Activated CD8-positive, alpha-beta memory T cell treated with anti-CD3 and anti-CD28 coated beads for 1 hour (primary cell): ENCODE measurements around the gene PDLIM7.
A peak's percentile ranks its signal among the peaks of the same experiment; 100 is the strongest.
"Not testable (repeated sequence)": the region's sequence is repeated elsewhere in the genome, so short reads cannot be mapped to it uniquely, and the experiment has no call there.

Experiments used
- DNase-seq, 2 donors: peaks; one replicate each; pipeline ENCODE4 v3.0.0-alpha.2; 2020; ENCODE audit warnings: low read depth in 1 of 2; ENCODE audit errors: extremely low read depth in 1 of 2

PDLIM7 gene

GRCh38 chr5:177497292-177498012, at the start of gene PDLIM7:
Gene PDLIM7, minus strand, starts transcription at chr5:177497604. Its CDS starts 1,092 bp downstream, at chr5:177496512.
- peak; percentile 82 to 91 for DNase-seq

DNA sequence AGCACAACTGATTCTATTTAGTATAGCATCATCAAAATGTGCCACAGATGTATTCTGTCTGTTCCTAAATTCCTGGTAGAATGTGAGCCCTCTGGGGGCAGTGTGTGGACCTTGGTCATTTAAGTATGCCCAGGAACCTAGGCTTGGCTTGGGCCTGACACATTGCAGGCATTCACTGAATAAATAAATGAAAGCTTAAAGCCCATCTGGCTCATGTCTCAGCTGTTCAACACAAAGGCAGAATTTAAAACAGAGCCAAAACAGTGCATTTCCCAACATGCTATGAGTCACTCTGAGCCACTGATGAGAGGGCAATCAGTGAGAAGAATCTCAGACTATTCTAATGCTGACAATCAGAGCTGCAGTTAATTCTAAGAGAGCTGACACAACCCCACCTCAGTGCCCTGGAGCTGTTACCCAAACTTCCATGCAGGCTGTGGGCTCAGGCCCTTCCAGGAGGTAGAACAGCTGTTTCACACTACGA, 48.9 kb upstream of the PDLIM7 start:
- DNase-seq: no peak

DNA sequence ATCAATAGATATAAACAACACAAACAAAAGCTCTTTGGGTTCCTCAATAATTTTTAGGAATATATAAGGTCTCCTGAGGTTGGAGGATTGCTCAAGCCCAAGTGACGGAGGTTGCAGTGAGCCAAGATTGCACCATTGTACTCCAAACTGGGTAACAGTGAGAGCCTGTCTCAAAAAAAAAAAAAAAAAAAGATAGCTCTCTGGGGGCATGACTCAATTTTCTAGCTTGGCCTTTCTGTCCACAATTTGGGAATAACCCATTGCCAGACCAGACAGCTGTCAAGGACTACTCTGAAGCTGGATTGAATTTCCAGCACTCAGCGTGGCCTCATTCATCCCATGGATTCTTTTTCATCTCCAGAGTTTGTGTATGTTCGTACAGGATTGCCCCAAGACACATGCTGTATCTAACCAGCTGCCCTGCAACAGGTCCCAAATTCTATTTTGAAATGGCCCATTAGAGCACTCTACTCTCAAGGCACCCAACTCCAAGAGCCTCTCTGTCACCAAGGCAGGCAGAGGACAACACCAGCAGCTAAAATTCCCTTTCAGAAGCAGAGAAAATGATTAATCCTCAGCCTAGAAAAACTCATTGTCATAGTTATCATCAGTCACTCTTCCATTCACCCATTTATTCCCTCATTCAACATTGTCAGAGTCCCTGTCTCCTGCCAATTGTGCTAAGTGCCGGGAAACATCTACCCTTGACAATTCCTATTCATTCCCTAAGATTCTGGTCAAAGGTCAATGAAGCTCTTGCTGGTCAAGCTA, 48.3 kb upstream of the PDLIM7 start:
- no peak for DNase-seq

DNA sequence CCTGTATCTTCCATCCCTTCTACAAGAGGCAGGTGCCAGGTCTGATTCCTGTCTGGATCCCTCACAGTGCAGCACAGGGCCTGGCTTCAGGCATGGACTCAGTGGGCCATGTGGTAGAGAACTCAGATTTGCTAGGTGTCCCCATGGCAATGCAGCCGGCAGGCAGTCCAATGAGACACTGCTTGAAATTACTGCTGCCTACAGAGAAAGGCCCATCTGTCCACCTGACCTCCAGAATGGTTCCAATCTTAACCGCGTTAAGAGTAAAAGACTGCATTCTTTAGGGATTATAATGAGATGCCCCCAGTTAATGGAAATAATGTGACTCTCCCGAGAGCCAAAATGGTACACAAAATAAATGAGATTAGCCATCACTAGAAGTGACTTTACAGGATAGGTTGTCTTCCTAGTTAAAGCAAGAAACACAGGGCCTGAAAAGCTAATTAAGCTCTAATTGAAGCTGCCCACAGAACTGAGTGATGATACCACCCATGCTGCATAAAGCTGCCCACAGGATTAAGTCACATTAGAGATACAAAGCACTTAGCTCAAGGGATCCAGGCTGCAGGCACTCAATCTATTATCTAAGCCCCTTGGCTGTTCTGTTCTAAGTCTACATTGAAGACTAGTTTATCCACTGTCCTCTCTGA, 45.5 kb upstream of the PDLIM7 start:
- no peak for DNase-seq

DNA sequence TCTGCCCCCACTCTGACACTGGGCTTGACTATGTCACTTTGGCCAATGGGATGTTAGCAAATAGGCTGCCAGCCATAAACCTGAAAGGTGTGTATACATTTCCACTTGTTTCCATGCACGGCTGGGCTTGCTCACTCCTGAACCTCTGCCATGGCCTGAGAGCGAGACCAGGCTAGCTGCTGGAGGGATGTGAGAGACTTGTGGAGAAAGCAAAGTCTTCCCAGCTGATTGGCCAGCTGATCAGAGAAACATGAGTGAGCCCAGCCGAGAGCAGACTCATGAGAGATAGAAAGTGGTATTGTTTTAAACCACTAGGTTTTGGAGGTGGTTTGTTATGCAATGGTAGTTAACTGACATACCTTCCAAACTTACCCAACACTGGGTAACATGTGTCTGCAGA, 43.0 kb upstream of the PDLIM7 start:
- DNase-seq: no peak

DNA sequence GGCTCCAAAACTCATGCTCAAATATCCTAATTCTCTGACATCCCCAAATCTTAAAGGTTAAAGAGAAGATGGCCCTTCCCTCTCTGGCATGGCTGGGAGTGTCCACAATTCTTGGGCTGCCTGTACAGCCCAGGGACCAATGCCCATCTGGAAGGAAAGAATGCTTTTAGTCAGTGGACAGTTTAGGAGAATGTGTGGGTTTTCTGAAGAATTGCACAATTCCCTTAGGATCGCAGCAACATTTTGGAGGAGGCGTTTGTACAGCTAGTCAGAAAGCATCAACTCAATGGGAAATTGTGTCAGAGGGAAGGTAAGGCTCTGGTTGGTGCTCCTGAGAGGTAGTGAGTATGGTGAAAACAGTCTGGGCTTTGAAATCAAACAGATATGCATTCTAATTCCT, 42.0 kb upstream of the PDLIM7 start:
- DNase-seq: no peak

DNA sequence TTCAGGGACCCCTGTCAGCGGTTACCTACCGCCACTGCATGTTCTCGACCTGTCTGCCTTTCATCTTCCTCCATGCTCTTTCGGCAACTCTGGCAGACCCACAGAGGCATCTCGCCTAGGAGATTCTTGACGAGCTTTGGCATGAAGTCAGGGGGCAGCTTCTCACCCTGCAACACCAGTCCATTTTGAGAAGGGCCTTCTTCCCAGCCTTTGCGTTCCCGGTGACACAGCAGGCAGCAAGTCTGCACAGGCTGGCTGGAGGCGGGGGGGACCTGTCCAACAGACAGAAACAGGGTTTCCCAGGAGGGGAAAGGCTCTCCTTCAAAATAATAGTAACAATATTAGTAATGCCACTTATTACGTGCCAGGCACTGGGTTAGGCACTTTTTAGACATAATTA, 41.5 kb upstream of the PDLIM7 start:
- DNase-seq: no peak

GRCh38 chr5:177537389-177538361, 40.3 kb upstream of the PDLIM7 start:
- no peak for DNase-seq

DNA sequence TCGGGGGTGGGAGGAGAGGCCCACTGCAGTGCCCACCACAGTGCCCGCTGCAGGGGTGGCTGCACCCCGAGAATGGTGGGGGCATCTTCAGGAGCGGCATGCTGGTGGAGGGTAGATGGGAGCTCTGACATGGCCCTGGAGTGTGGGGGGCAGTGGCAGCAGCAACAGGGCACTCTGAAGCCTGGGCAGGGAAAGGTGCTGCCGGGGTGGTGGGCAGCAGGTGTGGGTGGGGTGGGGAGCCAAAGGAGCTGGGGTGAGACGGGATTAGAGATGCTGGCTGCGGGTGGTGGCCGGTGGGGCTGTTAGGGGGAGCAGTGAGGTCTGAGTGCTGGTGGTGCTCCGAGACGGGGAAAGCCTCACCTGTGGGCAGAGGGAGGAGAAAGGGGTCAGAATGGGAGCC, 39.0 kb upstream of the PDLIM7 start:
- DNase-seq: no peak

GRCh38 chr5:177535125-177535524, 37.7 kb upstream of the PDLIM7 start:
- no peak for DNase-seq

DNA sequence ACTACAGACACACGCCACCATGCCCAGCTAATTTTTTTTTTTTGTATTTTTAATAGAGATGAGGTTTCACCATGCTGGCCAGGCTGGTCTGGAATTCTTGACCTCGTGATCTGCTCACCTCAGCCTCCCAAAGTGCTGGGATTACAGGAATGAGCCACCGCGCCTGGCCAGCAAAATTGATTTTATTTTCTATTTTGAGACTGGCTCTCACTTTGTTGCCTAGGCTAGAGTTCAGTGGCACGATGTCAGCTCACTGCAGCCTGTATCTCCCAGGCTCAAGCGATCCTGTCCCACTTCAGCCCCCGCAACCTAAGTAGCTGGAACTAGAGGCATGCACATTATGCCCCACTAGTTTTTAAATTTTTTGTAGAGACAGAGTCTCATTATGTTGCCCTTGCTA, 37.0 kb upstream of the PDLIM7 start:
- not testable (repeated sequence) for DNase-seq

DNA sequence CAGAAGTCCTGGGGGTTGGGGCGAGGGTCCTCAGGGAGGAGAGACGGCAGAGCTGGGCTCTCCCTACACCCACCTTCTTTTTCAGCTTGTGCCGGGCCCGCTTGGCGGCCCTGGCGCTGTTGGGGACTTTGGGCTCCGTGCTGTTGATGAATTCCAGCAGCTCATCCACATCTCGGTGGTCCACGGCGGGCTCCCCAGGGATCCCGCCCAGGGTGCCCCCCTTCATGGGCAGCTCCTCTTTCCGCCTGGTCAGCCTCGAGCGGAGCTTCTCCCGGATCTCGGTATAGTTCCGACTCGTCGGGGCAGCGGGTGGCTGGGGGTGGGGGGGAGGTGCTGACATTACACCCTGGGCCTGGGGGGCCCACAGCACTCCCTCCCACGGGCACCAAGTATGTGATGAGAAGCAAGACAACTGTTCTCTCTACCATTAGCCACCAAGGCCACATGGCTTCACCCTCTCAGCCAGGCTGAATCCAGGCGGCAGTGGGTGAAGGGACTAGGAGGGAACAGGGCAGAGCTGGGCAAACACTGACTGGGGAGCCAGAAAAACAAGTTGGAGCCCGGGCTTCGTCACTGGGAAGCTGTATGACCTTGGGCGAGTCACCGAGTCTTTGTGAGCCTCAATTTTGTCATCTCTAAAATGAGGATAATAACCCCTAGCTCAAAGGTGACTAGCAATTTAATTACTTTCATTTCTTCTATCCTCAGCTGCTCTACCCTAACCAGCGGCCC, 34.0 kb upstream of the PDLIM7 start:
- DNase-seq: no peak

GRCh38 chr5:177530638-177531037, 33.2 kb upstream of the PDLIM7 start:
- no peak for DNase-seq

DNA sequence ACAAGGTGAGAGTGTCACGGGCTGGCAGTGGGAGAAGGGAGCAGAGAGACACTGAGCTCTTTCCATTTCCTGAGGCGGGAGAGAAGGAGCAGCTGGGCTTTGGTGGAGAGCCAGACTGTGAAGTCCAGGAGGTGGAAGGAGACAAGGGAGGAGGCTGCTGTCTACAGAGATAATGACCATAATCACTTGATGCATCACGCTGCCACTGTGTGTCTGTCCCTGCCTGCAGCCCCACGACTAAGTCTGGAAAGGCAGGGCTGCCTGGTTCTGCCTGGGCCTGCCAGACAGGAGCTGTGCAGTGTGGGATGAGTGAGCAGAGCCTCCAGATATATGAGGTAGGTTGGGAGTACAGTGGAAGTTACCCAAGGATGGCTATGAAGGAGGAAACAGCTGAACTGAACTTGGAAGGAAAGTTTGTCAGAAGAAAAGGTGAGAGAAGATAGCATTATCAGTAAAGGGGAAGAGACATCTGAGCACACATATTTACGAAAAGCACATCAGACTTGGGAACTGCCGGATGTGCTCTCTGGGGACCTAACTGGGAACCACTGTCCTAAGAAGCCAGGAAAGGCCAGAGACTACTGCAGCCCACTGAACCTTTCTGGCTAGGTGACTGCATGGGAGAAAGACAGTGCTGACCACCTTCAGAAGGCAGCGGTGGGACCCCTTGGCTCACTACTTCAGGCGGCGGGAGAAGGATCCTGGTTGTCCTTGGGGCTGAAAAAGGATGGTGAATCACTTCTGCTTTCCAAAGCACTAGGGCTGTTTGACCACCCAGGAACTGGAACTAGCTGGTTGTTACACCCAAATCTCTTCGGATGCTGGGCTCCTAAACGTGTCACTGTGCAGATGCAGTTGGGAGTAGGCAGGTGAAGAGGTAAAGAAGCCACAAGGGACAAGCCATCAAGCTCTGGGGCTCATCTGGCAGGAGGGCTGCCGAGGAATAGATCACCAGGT, 32.1 kb upstream of the PDLIM7 start:
- DNase-seq: no peak

DNA sequence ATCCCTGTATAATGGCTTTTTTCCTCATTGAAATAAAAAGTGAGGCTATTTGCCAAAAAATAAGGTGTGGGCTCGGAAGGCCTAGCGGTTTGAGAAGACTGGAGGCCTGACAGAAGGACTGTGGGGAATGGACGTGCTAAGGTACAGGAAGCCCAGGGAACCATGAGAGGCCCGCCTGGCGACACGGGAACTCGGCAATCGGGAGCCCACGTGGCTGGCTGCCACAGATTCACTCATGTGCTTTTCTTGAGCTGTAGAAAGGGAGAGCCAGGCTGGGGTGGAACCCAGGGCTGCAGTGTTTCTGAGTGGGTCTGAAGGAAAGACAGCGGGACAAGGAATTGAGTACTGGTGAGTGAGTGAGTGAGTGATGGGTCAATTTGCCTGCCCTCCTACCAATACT, 31.2 kb upstream of the PDLIM7 start:
- DNase-seq: no peak

- DNase-seq: no peak
Observed at GRCh38 chr5:177527595-177527994, 30.2 kb upstream of the PDLIM7 start.

- DNase-seq: no peak
Observed at GRCh38 chr5:177526791-177527190, 29.4 kb upstream of the PDLIM7 start.

DNA sequence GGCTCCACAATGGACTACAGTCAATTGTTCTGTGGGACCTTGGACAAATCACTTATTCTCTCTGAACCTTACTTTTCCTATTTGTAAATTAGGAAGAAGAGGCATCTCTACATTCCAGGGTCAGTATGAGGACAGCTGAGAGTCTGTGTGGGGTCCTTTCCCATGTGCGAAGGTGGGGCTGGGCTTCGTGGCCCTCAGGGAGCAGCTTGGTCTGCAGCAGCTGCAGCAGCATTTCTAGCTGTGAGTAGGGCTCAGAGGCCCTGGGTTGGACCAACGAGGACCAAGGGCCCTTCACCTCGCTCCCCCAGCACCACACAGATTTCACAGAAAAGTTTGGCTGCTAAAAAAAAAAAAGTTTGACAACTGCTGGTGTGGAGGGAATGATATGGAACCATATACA, 28.8 kb upstream of the PDLIM7 start:
- DNase-seq: no peak
